ENCODE results near the gene TNFRSF1A.

Gene TNFRSF1A

DNA sequence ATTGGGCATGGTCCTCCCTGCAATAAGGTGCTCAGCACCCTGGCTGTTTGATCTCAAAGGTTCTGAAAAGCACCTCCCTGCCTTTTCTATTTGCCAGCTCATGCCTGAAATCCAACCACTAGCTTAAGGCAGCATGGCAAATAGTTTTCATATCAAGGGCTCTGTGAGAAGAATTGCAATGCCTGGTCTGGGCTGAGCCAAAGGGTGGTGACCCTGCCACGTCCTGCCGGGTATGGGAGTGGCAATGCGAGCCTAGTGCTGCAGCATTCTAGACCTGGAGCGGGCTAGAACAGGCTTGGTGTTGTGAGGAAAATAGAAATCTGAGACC, 35.8 kb upstream of the TNFRSF1A start:
- TF ChIP-seq, protein P1, sequence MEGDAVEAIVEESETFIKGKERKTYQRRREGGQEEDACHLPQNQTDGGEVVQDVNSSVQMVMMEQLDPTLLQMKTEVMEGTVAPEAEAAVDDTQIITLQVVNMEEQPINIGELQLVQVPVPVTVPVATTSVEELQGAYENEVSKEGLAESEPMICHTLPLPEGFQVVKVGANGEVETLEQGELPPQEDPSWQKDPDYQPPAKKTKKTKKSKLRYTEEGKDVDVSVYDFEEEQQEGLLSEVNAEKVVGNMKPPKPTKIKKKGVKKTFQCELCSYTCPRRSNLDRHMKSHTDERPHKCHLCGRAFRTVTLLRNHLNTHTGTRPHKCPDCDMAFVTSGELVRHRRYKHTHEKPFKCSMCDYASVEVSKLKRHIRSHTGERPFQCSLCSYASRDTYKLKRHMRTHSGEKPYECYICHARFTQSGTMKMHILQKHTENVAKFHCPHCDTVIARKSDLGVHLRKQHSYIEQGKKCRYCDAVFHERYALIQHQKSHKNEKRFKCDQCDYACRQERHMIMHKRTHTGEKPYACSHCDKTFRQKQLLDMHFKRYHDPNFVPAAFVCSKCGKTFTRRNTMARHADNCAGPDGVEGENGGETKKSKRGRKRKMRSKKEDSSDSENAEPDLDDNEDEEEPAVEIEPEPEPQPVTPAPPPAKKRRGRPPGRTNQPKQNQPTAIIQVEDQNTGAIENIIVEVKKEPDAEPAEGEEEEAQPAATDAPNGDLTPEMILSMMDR (IDR thresholded peaks at IDR 0.05; ENCODE audit: low read depth, low read length), result no peak
- no peak for DNase-seq (ENCODE audit: extremely low read depth, low read depth)

DNA sequence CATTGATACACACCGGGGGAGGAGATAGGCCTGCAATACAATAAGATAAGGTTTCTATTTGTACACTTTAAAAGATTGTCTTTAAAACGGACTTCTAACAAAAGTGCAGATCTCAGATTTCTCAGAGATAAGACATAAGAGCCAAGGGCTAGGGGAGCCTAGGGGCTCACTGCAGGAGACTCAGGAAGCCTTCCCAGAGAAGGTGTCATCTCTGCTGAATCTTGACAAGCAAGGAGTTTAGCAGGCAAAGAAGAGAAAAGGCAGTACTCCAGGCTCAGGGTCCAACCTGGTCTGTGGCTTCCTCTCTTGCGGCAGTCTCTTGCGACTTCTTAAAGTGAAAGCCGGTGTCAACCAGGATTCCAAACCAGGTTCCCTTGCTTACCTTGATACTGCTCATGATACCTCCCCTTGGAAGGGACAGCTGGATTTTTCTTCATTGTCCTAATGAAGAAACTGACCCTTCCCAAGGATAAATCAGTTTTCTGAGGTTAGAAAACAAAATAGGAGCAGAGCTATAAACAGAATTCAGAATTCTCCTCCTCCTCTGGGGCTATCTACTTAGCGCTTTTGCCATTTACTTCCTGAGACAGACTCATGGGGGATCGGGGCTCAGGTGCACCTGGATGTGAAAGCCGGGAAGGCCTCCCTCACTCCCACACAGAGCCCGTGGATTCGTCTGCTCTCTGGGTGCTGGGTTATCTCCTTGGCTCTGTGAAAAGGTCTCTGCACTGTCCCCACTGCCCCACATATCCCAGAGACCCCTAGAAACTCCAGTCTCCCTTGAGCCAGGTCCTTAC, 35.2 kb upstream of the TNFRSF1A start:
- no peak for DNase-seq (ENCODE audit: extremely low read depth, low read depth)
- TF ChIP-seq, protein P1 (IDR thresholded peaks at IDR 0.05; ENCODE audit: low read depth, low read length), result no peak

DNA sequence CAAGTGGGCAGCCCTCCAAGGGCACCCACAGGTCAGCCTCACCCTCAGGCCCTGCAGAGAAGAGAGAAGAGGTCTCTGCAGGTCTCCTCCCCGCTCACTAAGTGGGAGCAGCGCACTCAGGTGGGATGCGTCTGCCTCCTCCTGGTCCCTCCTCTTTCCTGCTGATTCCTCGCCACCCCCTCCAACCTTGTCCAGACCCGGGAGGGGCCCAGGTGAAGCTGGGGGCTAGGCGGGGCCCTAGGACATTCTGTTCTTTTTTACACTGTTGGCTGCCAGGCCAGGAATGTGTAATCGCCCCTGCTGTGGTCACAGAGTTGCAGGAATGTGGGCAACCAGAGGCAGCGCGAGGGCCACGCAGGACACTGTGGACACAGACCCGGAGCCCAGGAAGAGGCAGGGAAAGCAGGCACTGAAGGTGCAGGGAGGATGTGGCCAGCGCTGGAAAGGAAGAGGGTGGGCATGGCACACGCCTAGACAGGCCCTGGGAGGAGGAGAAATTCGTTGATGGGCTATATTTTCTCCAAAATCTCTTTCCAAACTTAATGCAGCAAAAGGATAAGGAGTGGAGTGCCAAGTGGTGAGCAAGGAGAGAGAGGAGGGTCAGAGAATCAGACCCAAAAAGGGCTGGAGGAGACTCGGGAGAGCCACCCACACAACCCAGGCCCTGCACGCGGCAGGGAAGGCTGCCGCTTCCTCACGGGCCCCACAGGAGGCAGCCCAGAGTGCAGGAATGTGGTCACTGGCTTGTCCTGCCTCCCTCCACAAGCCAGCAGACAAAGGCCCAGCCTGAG, 34.4 kb upstream of the TNFRSF1A start:
- no peak for DNase-seq (ENCODE audit: extremely low read depth, low read depth)
- TF ChIP-seq, protein P1 (IDR thresholded peaks at IDR 0.05; ENCODE audit: low read depth, low read length), result peak; percentile 65

DNA sequence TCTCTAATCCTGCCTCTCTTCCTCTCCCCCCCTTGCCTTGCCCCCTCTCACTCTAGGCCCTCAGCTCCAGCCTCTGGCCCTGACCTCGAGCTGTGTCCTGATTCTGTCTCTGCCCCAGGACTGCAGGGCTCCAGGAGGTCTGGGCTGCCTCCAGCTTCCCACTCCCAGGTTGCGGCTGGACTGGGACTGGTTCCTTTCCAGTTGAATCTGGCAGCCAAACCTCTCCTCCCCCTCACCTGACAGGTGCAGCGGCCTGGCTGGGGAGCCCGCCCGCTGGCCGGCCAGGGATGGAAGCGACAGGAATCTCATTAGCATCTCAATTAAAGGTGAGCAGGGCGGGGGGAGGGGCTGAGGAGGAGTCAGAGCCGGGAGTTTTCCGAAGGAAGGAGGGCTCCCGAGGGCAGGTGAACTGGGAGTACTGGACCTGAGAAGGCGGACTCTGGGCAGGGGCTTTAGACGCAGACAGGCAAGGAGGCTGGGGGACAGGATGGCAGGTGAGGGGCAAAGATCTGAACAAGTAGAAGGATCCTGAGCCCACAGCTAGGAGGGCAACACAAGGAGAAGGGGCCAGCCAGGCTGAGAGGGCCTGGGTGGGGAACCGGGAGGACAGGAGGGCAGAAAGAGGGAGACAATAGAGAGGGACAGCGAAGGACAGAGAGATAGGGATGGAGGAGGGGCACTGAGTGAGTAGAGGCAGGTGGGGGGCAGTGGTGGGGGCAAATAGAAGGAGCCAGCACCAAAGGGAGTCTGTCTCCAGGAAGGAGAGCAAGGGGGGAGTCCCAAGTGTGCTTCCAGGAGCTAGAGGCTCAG, 33.6 kb upstream of the TNFRSF1A start, which contains the start of gene SCNN1A:
TSS of gene SCNN1A (minus strand) at position 295 of the 810 bp plus-strand sequence. CDS start 780 bp downstream, outside the sequence.
- DNase-seq (ENCODE audit: extremely low read depth, low read depth), result no peak
- TF ChIP-seq, protein P1 (IDR thresholded peaks at IDR 0.05; ENCODE audit: low read depth, low read length), result no peak

DNA sequence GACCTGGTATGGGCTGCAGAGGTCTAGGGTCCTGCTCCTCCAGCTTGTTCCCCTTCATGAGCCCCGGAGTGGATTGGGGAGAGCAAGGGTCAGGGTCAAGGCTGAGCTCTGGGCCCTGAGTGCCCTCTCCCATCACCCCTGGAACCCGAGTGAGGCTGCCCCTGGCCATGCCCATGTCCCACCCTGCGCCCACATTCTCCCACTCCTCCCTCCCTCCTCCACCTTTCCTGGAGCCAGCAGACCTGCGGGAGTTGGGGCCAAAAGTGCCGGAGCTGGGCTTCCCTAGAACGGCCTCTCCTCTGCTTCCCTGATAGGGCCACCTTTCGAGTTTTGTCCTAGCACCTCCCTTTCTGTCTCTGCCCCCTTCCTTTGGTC, 32.9 kb upstream of the TNFRSF1A start:
- TF ChIP-seq, protein P1 (IDR thresholded peaks at IDR 0.05; ENCODE audit: low read depth, low read length), result no peak

DNA sequence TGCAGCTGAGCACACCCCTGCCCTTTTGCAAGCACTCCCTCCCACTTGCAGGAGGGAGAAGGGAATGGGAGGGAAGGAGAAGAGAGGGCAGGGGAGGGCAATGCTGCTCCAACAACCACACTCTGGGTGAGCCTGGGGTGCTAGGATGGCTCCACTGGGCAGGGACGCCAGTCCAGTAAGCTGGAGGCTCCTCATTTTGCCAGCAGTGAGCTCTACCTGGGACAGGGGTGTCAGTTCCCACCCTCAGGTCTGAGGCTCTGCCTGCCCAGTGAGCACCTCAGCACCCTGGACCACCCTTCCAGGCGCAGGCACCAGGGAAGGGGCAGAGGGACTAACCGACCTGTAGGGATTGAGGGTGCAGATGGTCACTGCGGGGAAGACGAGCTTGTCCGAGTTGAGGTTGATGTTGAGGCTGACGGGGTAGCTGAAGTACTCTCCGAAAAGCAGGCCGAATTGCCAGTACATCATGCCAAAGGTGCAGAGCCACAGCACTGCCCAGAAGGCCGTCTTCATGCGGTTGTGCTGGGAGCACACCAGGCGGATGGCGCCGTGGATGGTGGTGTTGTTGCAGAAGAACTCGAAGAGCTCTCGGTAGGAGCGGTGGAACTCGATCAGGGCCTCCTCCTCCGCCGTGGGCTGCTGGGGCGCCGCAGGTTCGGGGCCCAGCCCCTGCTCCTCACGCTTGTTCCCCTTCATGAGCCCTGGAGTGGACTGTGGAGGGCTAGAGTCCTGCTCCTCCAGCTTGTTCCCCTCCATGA, 32.3 kb upstream of the TNFRSF1A start:
- TF ChIP-seq, protein P1 (IDR thresholded peaks at IDR 0.05; ENCODE audit: low read depth, low read length), result no peak
- DNase-seq (ENCODE audit: extremely low read depth, low read depth), result no peak

More for the DNA sequence above, 32.9 kb upstream of the TNFRSF1A start:
- DNase-seq (ENCODE audit: extremely low read depth, low read depth), result no peak

Measured in AG09319 (cell line).